HT1080 (cell line): Measurements from ENCODE around the gene SLC6A5. TPM values are rescaled to one million over a fixed set of nuclear protein-coding genes. Genes with fewer than 3 reads are reported as not detected.

ENCODE experiments used
- DNase-seq: peaks from one replicate; pipeline ENCODE4 v3.0.0-alpha.2; 2015; ENCODE audit warnings: low read depth
- total RNA-seq: library from RNA; depleted of rRNA; stranded (reverse); fragments of >200 nt; shearing (Covaris generic); gene quantifications from 2 replicates; pipeline ENCODE4 v1.2.3, GENCODE V29; 2014; rRNA removed

Gene SLC6A5
- total RNA-seq, 1 experiment from 2014 or later: not detected

GRCh38 chr11:20668844-20669819, 69.7 kb downstream of the SLC6A5 start, which contains the start of gene NELL1:
Gene NELL1, plus strand, starts transcription at chr11:20669586.
- no peak for DNase-seq

DNA sequence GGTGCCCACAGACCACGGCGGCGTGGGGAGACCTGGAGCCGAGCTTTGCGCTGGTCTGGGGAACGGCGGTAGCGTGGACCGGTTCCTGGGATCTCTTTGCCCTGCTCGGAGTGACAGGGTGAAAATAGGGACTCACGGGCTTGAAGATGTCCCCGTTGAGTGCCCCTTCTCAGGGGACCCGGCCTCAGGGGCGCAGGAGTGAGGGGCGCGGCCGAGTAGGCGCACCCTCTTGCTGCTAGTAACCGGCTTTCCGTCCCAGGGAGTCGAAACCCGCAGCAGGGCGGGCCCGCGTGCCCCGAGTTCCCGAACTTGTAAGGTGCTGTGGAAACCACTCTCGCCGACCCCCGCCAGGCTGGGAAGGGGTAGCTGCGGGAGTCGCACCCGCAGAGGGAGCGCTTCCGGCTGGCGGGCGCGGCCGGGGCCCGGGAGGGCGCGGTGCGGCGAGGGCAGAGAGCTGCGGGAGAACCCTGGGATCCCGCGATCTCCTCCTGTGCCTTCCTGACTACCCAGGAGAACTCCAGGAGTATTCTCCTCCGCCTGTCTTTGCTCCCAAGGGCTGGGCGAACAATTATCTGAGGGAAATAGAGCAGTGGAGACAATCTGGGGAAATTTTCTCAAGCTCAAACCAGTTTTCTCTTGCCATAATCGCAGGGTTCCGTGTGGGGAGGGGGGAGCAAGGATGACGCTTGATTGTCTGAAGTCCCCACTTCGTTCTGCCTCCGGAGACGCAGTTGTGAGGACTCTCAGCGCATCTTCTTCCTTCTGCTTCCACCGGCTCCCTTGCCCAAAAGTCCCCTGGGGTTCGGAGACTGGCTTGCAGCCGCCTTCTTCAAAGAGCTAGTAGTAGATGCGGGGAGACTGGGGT, 70.6 kb downstream of the SLC6A5 start:
- DNase-seq: no peak

DNA sequence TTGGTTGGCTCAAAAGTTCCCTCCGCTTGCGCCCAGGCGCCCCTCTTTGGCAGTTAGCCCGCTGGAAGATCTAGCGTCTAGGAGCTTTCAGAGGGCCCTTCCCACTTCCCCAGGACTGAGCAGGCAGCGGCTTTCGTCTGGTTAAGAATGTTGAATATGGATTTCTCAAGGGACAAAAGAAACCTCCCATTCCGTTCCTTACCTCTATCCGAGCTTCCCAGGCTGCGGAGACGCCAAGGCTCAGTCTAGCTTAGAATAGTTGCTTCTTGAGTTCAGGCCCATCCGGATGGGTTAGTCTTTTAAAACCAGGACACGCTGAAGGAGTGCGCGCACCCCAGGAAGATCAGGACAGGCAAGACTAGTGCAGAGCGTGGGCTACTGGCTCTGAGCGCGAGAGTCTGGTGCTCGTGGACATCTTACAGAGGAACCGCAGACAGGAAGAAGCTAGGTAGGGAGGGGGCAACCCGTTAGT, 71.6 kb downstream of the SLC6A5 start:
- no peak for DNase-seq

GRCh38 chr11:20671856-20672546, 72.6 kb downstream of the SLC6A5 start:
- peak; percentile 6 for DNase-seq

DNA sequence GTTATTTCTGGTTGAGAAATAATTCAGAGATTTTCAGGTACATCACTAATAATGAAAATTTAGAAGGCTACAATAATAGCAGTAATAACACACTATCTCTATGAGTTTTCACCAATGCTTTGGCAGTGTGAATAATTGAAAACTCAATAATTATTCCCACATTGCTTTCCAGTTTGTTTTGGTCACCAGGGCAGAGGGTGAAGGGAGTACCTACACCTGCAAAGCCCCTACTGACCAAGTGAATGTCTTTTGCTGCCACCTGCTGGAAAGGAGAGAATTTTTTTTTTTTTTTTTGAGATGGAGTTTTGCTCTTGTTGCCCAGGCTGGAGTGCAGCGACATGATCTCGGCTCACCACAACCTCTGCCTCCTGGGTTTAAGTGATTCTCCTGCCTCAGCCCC, 73.2 kb downstream of the SLC6A5 start:
- no peak for DNase-seq

DNA sequence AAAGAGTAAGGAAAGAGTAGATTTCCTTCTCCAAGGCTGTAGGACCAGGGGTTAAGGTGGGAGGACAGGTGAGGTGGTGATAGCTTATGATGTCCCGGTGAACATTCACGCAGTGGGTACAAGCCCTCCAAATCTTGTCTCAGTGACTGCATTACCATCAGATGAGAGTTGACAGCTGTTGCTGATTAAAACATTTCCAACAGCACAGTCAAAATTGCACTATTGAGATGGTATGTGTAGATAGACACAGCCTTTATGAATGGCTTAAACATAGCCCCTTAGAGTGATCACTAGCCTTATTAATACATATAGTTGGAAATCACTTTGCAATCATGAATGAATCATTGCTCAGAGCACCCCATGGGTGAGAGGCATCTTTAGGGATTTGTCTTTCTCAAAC, 77.2 kb downstream of the SLC6A5 start:
- no peak for DNase-seq

GRCh38 chr11:20688761-20689160, 89.4 kb downstream of the SLC6A5 start:
- no peak for DNase-seq

DNA sequence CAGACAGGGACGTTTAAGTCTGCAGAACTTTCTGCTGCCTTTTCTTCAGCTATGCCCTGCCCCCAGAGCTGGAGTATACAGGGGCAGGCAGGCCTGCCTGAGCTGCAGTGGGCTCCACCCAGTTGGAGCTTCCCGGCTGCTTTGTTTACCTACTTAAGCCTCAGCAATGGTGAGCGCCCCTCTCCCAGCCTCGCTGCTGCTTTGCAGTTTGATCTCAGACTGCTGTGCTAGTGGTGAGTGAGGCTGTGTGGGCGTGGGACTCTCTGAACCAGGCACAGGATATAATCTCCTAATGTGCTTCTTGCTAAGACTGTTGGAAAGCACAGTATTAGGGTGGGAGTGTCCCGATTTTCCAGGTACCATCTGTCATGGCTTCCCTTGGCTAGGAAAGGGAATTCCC, 108.5 kb downstream of the SLC6A5 start:
- DNase-seq: no peak

Other genes starting within 250 kb of the SLC6A5 start
- 0.13 and 0.18 TPM in 2 replicates for gene HTATIP2, start 235.9 kb upstream of the SLC6A5 start, total RNA-seq
- 37.0 and 37.8 TPM in 2 replicates for gene PRMT3, start 211.9 kb upstream of the SLC6A5 start, total RNA-seq
- not detected in 2 replicates for gene NELL1, start 70.0 kb downstream of the SLC6A5 start, total RNA-seq